NCI-H69 (cell line): ENCODE results near the gene S1PR4.
"Not testable (repeated sequence)": the region's sequence is repeated elsewhere in the genome, so short reads cannot be mapped to it uniquely, and the experiment has no call there.

Experiments used
- DNase-seq: peaks from one replicate; lab custom pipeline; 2025; lab: John Stamatoyannopoulos, UW

S1PR4 gene

GRCh38 chr19:3179739-3180293 is 1.2 kb downstream of the S1PR4 start:
- no peak for DNase-seq

DNA sequence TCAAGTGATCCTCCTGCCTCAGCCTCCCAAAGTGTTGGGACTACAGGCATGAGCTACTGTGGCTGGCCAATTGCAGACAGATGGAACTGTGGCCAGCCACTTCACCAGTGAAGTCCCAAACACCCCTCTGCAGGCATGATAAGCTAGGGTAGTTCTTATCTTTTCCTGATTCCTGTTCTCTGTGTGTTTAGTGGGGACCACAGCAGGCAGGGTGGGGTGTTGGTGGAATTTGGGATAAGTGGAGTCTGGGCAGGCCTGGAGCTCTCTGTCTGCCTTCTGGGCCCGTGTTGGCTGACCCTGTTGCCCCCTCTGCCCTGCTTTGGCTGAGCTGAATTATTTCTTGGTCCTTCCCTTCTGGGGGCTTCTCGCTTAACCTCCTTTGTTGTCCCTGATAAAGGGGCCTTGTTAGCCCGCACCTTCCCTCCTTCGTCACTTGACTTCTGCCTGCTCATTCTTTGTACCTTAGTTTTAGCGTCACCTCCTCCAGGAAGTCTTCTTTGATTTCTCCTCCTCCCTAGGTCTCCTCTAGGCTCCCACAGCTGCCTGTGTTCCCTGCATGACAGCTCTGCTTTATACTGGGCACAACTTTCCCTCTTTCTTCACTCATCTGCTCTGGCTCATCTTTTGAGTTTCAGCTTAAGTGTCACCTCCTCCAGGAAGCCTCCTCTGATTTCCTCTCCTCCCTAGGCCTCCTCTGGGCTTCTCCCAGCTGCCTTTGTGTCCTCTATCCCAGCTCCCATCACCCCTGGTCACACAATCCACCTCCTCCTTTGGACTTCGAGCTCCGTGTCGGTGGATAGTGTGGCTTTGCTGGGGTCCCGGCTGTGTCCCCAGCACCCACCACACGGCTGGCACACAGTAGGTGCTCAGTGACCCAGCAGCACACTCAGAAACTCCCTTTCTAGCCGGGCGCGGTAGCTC is 5.4 kb downstream of the S1PR4 start:
- DNase-seq, result no peak

DNA sequence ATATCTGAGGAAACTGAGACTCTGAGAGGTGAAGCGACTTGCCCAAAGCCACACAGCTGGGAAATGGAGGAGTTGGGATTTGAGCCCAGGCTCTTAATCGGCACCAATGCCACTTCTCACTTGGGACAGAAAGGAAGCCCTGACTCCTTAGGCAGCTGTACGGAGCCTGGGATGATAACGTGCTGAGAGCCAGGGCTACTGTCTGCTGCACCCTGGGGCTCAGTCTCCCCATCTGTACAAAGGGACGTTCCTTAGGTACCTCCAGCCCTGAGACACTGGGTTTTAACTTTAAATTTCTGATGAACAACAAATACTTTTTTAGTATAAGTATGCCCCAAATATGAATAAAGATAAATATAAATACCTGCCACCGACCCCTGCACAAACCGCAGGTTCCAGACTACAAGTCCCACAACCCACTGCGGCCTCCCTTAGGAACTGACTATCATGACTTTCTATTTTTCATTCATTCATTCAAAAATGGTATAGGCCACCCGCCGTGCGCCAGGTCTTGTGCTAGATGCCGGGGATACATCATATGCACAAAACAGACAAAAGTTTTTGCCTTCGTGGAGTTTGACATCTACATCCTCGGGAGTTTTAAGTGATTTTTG is 6.4 kb downstream of the S1PR4 start:
- peak; percentile 91 for DNase-seq

DNA sequence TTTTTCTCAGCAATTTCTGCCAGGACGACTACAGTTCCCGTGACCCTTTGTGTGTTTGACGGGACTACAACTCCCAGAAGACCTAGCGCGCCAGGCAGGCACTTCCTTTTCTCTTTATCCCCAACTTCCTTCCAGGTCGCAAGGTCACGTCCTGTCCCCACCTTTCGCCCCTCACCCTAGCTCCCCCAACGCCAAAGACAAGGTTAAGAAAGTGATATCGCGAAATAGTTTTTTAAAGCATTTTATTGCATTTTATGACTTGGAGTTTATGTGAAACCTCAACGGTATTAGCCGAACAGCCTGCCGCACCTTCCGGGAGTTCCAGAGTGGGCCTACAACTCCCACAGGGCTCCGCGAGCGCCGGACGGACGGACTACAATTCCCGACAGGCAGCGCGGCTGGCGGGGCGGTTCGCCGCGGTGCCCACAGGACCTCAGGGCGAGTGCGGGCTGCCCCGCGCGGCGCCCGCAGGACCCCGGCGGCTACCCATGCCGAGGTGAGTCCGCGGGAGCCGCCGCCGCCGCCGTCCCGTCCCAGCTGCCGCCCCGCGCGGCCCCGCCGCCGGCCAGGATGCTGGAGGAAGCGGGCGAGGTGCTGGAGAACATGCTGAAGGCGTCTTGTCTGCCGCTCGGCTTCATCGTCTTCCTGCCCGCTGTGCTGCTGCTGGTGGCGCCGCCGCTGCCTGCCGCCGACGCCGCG is 7.0 kb downstream of the S1PR4 start, which contains the start of gene NCLN:
TSS of gene NCLN (plus strand) at position 470 of the 699 bp plus-strand sequence. CDS start at position 571, 101 bp downstream.
- peak; percentile 96 for DNase-seq

- DNase-seq, result peak; percentile 40
These were observed 7.7 kb downstream of the S1PR4 start for GRCh38 chr19:3186160-3186688.

- no peak for DNase-seq
These were observed 8.5 kb downstream of the S1PR4 start for GRCh38 chr19:3186891-3187661.

DNA sequence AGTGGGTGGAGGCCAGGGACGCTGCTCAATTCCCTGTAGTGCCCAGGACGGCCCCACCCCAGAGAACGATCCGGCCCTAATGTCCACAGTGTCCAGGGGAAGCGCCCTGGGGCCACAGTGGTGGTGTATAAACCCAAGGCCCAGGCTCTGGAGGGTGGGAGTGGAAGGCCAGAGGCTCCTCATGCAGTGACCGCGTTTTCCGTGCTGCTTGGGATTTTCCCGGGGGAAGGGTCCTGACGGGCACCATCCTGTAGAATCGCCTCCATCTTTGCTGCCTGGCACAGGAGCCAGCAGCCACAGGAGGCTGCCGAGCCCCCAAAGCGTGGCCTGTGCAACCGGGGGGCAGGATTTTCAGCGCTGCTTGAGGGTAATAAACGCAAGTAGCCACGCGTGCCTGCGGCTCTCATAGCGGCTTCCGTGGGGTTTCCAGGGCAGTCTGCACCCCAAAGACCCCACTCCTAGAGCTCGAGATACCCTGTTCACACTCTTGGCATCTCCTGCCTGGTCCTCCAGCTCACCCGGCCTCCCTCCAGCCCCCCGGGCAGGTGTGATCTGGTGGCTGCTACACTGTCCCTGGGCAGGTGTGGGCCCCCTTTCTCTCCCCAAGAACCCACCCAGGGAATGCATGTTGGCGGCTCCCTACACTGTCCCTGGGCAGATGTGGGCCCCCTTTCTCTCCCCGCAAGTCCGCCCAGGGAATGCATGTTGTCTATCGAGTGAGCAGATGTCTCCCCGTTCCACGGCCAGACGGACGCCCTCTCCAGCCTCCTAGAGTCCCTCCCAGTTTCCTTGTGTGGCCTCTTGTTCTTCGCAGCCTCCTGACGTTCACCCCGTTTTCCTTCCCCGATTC is 9.3 kb downstream of the S1PR4 start:
- DNase-seq, result no peak

DNA sequence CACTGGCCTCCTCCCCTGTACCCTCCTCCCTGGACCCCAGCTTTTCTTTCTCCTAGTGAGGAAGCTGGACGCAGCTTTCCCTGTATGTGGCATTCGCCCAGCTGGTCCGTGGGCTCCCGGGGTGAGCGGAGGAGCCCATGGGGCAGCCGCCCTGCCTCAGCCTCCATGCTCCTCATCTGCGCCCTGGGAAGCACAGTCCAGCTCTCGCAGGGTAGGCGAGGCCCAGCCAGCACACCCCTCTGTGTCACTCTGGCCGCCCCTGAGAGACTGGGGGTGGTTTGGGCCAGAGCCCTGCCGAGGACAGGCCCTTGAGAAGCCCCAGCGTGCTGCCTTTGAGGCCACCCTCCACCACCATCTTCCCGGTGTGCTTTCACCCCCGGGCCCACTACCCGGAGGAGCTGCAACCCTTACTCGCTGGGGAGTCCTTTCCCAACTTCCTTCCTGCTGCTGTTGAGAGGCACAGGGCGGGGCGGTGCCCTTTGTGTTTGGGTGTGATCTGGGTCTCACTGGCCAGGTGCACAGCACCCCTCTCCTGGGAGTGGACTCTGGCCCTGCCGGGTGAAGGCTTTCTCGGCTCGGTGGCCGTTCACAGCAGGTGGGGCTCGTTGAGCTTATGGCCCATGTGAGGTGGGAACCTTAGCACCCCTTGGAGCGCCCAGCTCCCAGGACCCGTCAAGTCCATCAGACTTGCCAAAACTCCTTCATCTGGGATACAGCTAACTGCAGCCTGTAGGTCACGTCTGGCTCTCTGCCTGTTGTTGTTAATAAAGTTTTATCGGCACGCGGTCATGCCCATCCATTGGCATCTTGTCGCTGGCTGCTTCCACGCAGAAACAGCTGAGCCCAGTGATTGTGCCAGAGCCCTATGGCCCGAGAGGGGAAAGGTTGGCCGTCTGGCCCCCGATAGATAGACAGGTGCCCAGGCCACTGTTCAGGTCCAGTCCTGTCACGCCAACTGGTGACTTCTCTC is 10.3 kb downstream of the S1PR4 start:
- no peak for DNase-seq

GRCh38 chr19:3189702-3190469 is 11.3 kb downstream of the S1PR4 start:
- no peak for DNase-seq

DNA sequence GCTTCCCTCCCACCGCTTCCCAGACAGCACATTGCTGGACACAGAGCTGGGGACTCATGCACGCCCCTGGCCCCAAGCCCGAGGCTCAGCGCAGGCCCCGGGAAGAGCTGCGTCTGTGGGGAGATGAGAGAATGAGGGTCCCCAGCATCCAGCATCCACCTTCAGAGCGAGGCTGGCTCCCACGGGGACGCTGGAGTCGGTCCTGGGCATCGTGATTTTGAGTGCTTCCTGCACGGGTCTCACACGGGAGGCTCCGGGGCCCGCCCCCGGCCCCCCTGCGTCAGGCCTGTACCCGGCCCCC is 11.9 kb downstream of the S1PR4 start:
- no peak for DNase-seq

- no peak for DNase-seq
These were observed 12.6 kb downstream of the S1PR4 start for GRCh38 chr19:3190921-3191805.

DNA sequence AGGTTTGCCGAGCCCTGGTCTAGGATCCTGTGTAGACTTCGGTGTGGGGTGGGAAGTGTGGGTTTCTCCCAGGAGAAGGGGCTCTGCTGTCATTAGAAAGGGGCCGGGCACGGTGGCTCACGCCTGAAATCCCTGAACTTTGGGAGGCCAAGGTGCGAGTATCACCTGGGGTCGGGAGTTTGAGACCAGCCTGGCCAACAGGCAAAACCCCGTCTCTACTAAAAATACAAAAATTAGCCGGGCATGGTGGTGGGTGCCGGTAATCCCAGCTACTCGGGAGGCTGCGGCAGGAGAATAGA is 13.2 kb downstream of the S1PR4 start:
- not testable (repeated sequence) for DNase-seq

DNA sequence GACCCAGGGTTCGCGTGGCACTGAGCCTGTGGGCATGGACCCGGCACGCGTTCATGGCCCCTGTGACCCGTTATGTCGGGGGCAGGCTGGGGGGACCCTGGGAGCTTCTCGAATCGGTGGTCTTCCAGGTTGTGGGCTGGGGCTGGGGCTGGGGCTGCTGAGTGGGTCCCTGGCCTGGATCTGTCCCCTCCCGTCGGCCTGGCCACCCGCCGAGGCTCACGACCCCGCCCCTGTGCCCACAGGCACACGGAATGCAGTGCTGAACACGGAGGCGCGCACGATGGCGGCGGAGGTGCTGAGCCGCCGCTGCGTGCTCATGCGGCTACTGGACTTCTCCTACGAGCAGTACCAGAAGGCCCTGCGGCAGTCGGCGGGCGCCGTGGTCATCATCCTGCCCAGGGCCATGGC is 13.7 kb downstream of the S1PR4 start:
- no peak for DNase-seq

- DNase-seq, result no peak
These were observed 14.1 kb downstream of the S1PR4 start for GRCh38 chr19:3192684-3193083.

DNA sequence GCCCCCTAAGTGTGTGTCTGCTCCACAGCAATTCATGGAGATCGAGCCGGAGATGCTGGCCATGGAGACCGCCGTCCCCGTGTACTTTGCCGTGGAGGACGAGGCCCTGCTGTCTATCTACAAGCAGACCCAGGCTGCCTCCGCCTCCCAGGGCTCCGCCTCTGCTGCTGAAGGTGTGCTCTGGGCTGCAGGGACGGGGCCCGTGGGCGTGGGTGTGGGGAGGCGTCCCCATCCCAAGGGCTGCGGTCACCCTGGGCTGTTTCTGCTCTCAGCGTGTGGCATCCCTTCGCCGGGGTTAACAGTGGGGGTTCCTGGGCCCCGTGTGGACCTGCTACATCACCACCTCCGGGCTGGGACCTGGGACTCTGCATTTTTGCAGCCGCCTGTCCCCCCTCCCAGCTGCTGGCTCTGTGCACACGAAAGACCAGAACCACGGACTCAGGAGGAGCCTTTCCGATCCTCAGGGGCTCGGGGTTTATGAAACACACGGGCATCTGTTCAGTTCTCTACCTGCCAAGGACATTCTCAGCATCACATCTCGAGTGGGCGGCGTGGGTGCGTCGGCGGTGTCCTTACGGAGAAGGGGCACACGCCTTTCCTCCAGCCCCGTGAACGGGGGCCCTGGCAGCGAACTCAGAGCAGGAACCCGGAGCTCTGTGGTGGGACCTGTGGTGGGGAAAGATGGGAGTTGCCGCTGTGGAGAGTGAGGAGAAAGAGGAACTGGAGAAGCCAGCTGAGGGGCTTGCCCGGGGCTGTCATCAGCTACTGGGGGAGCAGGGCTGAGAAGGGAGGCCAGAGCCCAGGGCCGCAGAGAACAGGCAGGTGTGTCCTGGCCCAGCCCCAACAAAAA is 14.9 kb downstream of the S1PR4 start:
- DNase-seq, result no peak

GRCh38 chr19:3194106-3195087 is 15.8 kb downstream of the S1PR4 start:
- no peak for DNase-seq
